Measurements from ENCODE around the gene TBC1D10A.

- TF ChIP-seq EZH2phosphoT487 (IDR thresholded peaks at IDR 0.05; ENCODE audit: borderline replicate concordance, low read length): no peak
- TF ChIP-seq CTCF (conservative IDR thresholded peaks at IDR 0.05; ENCODE audit: low read depth, low read length): no peak
- TF ChIP-seq EZH2 (IDR thresholded peaks at IDR 0.05; ENCODE audit: low read length, unreplicated experiment): no peak
Observed at GRCh38 chr22:30291058-30291892, 35.5 kb downstream of the TBC1D10A start.

Measured in PC-3 (cell line).